ENCODE measurements around the gene GTPBP4. TPM values are rescaled to one million over a fixed set of nuclear protein-coding genes. Genes with fewer than 3 reads are reported as not detected.
A peak's percentile ranks its signal among the peaks of the same experiment; 100 is the strongest.

GTPBP4 gene
- 50.1 and 57.2 TPM in 2 replicates for total RNA-seq (2014; rRNA removed)
- polyA plus RNA-seq (2012) = 37.0 TPM

DNA sequence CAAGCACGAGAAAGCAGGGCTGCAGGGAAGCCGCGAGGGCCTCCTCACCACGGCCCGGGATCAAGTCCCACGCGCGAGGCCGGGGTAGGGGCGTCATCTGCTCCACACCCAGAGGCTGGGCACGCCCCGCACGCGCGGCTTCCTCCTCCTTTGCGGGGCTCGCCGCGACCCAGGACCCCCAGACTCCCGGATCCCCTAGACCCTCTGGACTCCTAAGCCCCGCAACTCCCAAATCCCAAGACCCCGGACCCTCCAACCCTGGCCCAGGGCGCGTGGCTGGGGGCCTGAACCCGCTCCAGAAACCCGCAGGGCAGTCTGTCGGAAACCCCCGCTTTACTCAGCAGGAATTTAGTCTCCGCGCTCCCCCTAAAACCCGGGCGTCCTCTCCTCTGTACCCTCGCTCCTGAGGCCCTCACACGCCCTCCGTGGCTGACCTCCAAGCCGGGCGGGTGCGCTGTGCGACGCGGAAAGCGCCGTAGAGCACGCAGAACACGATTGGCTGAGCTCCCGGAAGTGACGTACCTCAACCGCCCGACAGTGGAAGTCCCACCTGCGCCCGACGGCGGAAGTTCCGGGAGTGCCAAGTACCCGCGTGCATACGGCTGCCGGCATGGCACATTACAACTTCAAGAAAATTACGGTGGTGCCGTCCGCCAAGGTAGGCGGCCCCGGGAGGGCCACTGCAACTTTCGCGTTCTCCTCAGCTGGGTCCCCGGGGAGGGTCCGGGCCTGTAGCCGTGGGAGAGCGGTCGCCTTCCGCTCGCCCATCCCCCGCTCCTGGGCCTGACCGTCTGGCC, at the start of gene GTPBP4:
Gene GTPBP4 (plus strand): TSS at position 565 of the 797 bp plus-strand sequence. CDS start 46 bp downstream, at position 611.
- DNase-seq (ENCODE audit: low read depth) = peak; percentile 95

- no peak for DNase-seq (ENCODE audit: low read depth)
Observed at GRCh38 chr10:938941-939678, 49.1 kb upstream of the GTPBP4 start.

DNA sequence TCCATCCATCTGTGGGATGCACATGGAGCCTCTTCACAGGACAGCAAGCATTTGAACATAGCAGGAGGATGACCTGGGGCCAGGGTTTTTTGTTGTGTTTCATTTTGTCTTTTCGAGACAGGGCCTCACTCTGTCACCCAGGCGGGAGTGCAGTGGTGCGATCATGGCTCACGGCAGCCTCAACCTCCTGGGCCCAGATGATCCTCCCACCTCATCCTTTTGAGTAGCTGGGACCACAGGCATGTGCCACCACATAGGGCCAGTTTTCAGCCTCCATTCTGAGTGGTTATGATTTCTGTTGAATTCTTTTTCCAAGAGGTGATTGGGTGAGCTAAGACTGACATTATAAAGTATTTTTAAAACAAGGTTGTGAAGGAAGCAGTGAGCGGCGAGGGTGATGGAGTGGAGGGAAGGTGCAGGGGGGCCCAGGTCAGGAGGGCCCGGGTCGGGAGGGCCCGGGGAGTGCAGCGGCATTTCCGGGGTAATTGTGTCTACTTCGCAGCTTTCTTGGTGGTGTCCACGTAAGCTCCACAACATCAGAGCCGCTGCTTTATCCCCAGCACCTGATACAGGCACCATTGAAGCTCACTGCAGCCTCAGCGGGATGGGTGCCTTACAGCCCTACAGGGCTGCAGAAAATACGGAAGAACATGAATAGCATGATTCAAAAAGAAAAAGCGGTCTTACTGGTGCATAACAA, 44.8 kb upstream of the GTPBP4 start:
- no peak for DNase-seq (ENCODE audit: low read depth)

DNA sequence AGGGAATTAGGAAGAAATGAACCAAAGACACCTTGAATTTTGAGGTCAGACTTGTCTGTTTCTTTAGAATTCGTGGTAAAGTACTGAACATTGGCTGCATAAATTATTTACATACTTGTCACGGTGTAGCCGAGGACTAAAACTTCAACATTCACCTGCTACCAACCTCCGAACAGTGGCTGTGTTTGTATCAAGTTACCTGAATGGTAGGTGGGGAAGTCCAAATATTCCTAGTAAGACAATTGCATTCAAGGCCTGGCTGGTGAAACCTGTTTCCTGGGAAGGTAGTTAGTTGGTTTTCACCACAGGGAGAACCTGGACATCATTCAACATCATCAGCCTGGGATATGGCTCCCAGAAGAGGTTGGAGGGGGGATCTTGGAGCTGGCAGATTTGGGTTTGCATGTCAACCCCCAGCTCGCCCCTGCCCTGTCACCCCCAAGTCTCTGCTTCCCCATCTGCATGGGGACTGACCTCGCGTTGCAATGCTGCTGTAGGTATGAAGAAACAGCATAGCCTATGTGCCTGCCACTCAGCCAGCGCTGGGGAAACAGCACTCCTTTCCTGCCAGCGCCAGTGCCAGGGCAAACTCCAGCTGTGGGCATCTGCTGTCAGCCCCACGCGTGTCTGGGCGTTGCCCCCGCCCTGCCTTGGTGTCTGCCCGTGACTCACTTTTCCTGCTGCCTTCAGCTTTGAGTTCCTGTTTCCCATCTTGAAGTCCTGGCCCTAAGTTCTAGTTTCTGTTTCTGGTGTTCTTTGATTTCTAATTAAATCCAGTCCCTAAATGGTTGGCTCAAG, 44.0 kb upstream of the GTPBP4 start:
- peak; percentile 49 for DNase-seq (ENCODE audit: low read depth)

GRCh38 chr10:945778-946177, 42.5 kb upstream of the GTPBP4 start:
- DNase-seq (ENCODE audit: low read depth) = no peak

GRCh38 chr10:947051-947450, 41.2 kb upstream of the GTPBP4 start:
- DNase-seq (ENCODE audit: low read depth) = no peak

- DNase-seq (ENCODE audit: low read depth) = no peak
Observed at GRCh38 chr10:947881-948280, 40.4 kb upstream of the GTPBP4 start.

GRCh38 chr10:948347-948746, 39.9 kb upstream of the GTPBP4 start:
- no peak for DNase-seq (ENCODE audit: low read depth)

- DNase-seq (ENCODE audit: low read depth) = no peak
Observed at GRCh38 chr10:949446-949845, 38.8 kb upstream of the GTPBP4 start.

- DNase-seq (ENCODE audit: low read depth) = no peak
Observed at GRCh38 chr10:953836-954235, 34.4 kb upstream of the GTPBP4 start.

GRCh38 chr10:954396-954795, 33.8 kb upstream of the GTPBP4 start:
- DNase-seq (ENCODE audit: low read depth) = no peak

- DNase-seq (ENCODE audit: low read depth) = no peak
Observed at GRCh38 chr10:955127-955819, 33.0 kb upstream of the GTPBP4 start.

DNA sequence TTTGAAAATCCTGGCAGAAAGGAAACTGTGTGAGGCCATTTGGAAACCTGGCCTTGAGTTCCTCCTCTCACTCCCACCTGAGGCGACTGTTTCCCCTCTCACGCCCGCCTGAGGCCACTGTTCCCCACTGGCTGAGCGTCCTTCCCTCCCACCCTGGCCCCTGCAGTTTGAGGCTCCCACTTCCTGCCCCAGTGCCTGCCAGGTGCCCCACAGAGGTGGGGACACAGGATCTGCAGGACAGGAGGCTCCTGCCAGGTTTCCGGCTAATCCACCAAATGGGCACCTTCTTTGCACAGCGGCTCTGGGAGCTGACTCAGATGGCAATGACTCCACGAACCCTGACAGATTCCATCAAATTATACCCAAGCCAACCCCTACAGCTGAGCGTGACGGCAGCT, 32.4 kb upstream of the GTPBP4 start:
- no peak for DNase-seq (ENCODE audit: low read depth)

DNA sequence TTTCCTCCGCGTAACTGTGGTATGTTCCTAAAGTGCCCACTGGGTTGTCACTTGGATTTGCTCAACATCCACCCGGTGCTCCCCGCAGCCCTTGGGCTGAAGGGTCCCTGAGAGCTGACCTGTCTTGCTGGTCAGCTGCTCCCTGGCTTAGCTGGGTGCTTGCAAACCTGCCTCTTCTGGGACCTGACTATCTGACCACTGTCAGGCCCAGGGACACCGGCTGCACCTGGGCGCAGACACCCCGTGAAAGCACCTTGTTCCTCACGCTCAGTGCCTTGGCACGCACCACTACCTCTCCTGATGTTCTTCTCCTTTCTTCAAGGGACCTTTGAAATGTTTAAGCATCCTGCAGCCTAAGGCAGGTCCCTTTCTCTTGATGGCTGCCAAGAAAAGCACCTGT, 30.1 kb upstream of the GTPBP4 start:
- no peak for DNase-seq (ENCODE audit: low read depth)

- no peak for DNase-seq (ENCODE audit: low read depth)
Observed at GRCh38 chr10:958856-959255, 29.4 kb upstream of the GTPBP4 start.

DNA sequence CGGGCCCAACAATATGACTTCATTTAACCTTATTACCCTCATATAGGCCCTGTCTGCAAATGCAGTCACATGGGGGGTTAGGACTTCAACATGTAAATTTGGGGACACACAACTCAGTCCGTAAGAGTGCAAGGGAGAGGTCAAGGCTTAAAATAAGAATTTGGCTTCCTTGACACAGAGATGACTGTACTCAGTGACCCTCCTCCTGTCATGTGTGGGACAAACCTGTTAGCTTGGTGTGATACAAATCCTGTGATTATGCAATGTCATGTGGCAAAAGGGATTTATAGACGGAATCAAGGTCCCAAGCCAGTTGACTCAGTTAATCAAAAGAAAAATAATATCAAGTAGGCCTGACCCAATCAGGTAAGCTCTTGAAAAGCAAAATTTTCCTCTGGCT, 25.9 kb upstream of the GTPBP4 start:
- no peak for DNase-seq (ENCODE audit: low read depth)

DNA sequence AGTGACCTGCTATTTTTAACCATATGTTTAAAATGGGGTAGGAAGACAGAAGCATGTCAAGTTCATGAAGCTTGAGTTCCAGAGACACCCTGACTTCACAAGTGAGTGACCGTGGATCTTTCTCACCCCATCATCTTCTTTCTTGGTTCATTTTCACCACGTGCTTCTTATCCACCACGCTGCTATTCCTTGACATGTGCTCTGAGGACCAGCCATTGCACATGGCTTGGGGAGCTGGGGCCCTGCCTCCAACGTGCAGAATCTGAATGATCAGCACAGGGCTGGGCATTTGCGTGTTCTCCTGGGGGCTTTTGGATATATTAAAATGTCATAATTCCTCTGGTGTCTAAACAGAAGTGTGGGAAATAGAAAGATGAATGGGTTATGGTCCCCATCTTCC, 25.0 kb upstream of the GTPBP4 start:
- DNase-seq (ENCODE audit: low read depth) = no peak

- no peak for DNase-seq (ENCODE audit: low read depth)
Observed at GRCh38 chr10:963655-964054, 24.6 kb upstream of the GTPBP4 start.

DNA sequence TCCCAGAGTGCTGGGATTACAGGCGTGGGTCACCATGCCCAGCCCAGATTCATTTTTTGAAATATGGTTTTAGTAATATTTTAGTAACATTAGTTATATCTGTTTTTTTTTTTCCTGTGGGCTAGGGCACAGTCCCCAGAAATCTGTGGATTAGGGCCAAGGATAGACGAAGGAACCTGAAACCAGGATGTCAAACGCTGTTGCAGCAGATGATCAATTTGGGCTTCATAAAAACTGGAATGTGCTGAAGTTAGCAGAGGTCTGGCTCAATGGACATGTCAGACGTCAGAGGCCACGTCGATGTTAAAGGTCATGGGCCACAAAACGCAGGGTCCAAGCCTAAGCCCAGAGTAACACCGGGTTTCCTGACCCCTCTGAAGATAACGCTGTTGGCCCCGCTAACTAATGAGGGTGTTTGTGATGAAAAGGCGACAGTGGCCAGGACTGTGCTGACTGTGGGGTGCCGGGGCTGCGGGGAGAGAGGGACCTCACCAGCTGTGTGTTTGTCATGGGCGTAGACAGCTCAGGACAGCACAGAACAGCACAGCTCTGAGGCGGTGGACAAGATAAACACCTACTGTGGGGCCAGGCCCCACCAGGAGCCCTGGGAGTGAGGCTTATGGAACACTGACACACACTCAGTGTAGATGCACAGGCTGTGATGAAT, 23.8 kb upstream of the GTPBP4 start:
- peak; percentile 42 for DNase-seq (ENCODE audit: low read depth)

GRCh38 chr10:964988-965417, 23.2 kb upstream of the GTPBP4 start:
- DNase-seq (ENCODE audit: low read depth) = no peak

Data from LHCN-M2 (cell line).